H1 (cell line): ENCODE data around the gene DPY19L3. TPM values are rescaled to one million over a fixed set of nuclear protein-coding genes. Genes with fewer than 3 reads are reported as not detected.

Experiments
- BACH1 ChIP-seq: IDR thresholded peaks from 2 replicates; pipeline ENCODE4 v1.6.1; 2012; ENCODE audit warnings: low read length, improper control_type of control experiment
- GABPA ChIP-seq: IDR thresholded peaks from 2 replicates; pipeline ENCODE4 v1.6.1; 2011; ENCODE audit warnings: mild to moderate bottlenecking, low read length, moderate library complexity, borderline replicate concordance; ENCODE audit not compliant: insufficient read depth
- polyA plus RNA-seq, 7 experiments: library from polyadenylated mRNA; depleted of rRNA in 3 of 7; stranded (reverse) in 5 of 7; unstranded in 2 of 7; fragments of >200 nt in 5 of 7; fragments of 200-250 nt in 2 of 7; gene quantifications; 1 replicate in 5 of 7; 2 replicates in 1 of 7; 4 replicates in 1 of 7; pipeline versions ENCODE4 v1.2.1 to v1.2.3, GENCODE V29; 2011 to 2013; ENCODE audit warnings: missing spikeins in 2 of 7, mixed read lengths in 2 of 7
- total RNA-seq: library from RNA; stranded (reverse); fragmentation: NEBNext Ultra II Directional; extraction: Animal tissue kit (Norgen Biotek cat#: 25700); gene quantifications from 2 replicates; pipeline ENCODE4 v1.2.1, GENCODE V29; 2021

Gene DPY19L3
- total and polyA plus RNA-seq, 2 of the 8 experiments (the other 6 are each of a cell fraction or from before 2014, with no cell fraction given): 35.3 to 60.2 TPM

DNA sequence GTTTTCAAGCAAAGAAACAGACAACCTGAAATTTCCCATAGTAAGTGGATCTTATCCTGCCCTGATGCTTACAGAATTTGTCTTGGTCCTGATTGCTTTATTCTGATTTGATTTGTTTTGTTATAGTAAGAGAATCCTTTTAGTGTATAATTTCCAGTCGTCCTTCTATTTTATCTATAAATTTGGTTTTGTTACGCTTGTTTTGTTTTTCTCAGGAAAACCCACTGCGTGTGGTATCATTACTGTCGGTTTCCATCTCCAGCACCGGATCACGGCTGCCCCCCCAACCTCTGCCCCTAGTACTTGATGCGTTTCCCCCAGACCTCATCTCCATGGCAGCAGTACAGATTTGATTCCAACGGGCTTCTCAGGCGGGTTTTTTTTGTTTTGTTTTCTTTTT, 117.4 kb downstream of the DPY19L3 start (continued):
- TF ChIP-seq BACH1 (no peak), GABPA (no peak)
